ENCODE measurements around the gene AGBL4. TPM values are rescaled to one million over a fixed set of nuclear protein-coding genes. Genes with fewer than 3 reads are reported as not detected.

AGBL4 gene
- total RNA-seq, 1 donor from 2014 or later, result not detected

GRCh38 chr1:48495911-48496310 is 1527.8 kb downstream of the AGBL4 start:
- no peak for DNase-seq (ENCODE audit: low read depth in 2 of 2)

GRCh38 chr1:48495166-48495565 is 1528.6 kb downstream of the AGBL4 start:
- no peak for DNase-seq (ENCODE audit: low read depth in 2 of 2)

- DNase-seq (ENCODE audit: low read depth in 2 of 2), result peak; percentile 60 to 77
Measured at GRCh38 chr1:48493970-48494769, 1529.6 kb downstream of the AGBL4 start.

- DNase-seq (ENCODE audit: low read depth in 2 of 2), result no peak
Measured at GRCh38 chr1:48493041-48493440, 1530.7 kb downstream of the AGBL4 start.

GRCh38 chr1:48492392-48492791 is 1531.4 kb downstream of the AGBL4 start:
- peak; percentile 28 to 35 for DNase-seq (ENCODE audit: low read depth in 2 of 2)

- no peak for DNase-seq (ENCODE audit: low read depth in 2 of 2)
Measured at GRCh38 chr1:48488721-48489120, 1535.0 kb downstream of the AGBL4 start.

Other genes starting within 250 kb of the AGBL4 start
- gene ELAVL4, start 85.0 kb upstream of the AGBL4 start, total RNA-seq, result under 0.01 TPM in 1 of 2 replicates, not detected in the other

Data from dermis microvascular lymphatic vessel endothelial cell (primary cell).